GM18951 (cell line): Measurements from ENCODE around the gene FBXO10.

ENCODE experiments used
- POLR2A ChIP-seq: IDR thresholded peaks from 4 replicates; pipeline ENCODE4 v1.6.1; 2011; ENCODE audit warnings: mild to moderate bottlenecking; ENCODE audit not compliant: insufficient read length, insufficient read depth; ENCODE audit errors: extremely low read depth
- in situ Hi-C: fragments of 300-500 bp; cut with MboI; formaldehyde crosslinking; loops from one replicate; pipeline ENCODE4 v1.12.0; 2022; ENCODE audit warnings: low sequenced_read_pairs, mixed read lengths, inconsistent platforms; ENCODE audit not compliant: unreplicated experiment

FBXO10 gene

GRCh38 chr9:37508834-37509206 lies 67.4 kb downstream of the FBXO10 start:
- in situ Hi-C loops = no loop called here
- no peak for TF ChIP-seq POLR2A

- no peak for TF ChIP-seq POLR2A
- in situ Hi-C loops = no loop called here
Observed at GRCh38 chr9:37508135-37508833, 67.9 kb downstream of the FBXO10 start.

- no peak for TF ChIP-seq POLR2A
- in situ Hi-C loops = no loop called here
Observed at GRCh38 chr9:37507566-37508134, 68.5 kb downstream of the FBXO10 start.

- in situ Hi-C loops = no loop called here
Observed at GRCh38 chr9:37504605-37505004, 71.6 kb downstream of the FBXO10 start.

GRCh38 chr9:37503736-37504135 lies 72.4 kb downstream of the FBXO10 start:
- in situ Hi-C loops = no loop called here
- no peak for TF ChIP-seq POLR2A

More at GRCh38 chr9:37504605-37505004, 71.6 kb downstream of the FBXO10 start:
- no peak for TF ChIP-seq POLR2A

- TF ChIP-seq POLR2A = no peak
- in situ Hi-C loops = no loop called here
Observed at GRCh38 chr9:37501957-37502596, 74.1 kb downstream of the FBXO10 start.

- TF ChIP-seq POLR2A = no peak
- in situ Hi-C loops = loop anchor here (25.0 kb wide), 1 partner anchor 238 kb away; no protein-coding TSS in a partner anchor
Observed at GRCh38 chr9:37499297-37499696, 76.9 kb downstream of the FBXO10 start.

- TF ChIP-seq POLR2A = no peak
- in situ Hi-C loops = loop anchor here (25.0 kb wide), 1 partner anchor 239 kb away; no protein-coding TSS in a partner anchor
Observed at GRCh38 chr9:37498457-37498856, 77.7 kb downstream of the FBXO10 start.

GRCh38 chr9:37497320-37497719 lies 78.9 kb downstream of the FBXO10 start:
- in situ Hi-C loops = loop anchor here (25.0 kb wide), 1 partner anchor 240 kb away; no protein-coding TSS in a partner anchor
- no peak for TF ChIP-seq POLR2A

- in situ Hi-C loops = loop anchor here (25.0 kb wide), 1 partner anchor 241 kb away; no protein-coding TSS in a partner anchor
- no peak for TF ChIP-seq POLR2A
Observed at GRCh38 chr9:37496020-37496419, 80.2 kb downstream of the FBXO10 start.

GRCh38 chr9:37495571-37495970 lies 80.6 kb downstream of the FBXO10 start:
- TF ChIP-seq POLR2A = no peak
- in situ Hi-C loops = loop anchor here (25.0 kb wide), 1 partner anchor 242 kb away; no protein-coding TSS in a partner anchor

- in situ Hi-C loops = loop anchor here (25.0 kb wide), 1 partner anchor 245 kb away; no protein-coding TSS in a partner anchor
- no peak for TF ChIP-seq POLR2A
Observed at GRCh38 chr9:37491939-37492338, 84.2 kb downstream of the FBXO10 start.
